Ascending aorta (tissue), 2 donors: ENCODE results near the gene CCNI. TPM values are rescaled to one million over a fixed set of nuclear protein-coding genes. Genes with fewer than 3 reads are reported as not detected.

Source experiments
- DNase-seq, 2 donors: peaks; one replicate each; pipeline ENCODE4 v3.0.0-alpha.2; 2019; ENCODE audit warnings: low spot score in 2 of 2
- H3K27ac ChIP-seq, 2 donors: fragments of 200-600 bp; sonication (generic); one replicate each; pipeline ENCODE4 v1.5.1; 2016 to 2017; ENCODE audit warnings: mild to moderate bottlenecking in 1 of 2
- H3K27me3 ChIP-seq: fragments of 200-600 bp; sonication (generic); one replicate; pipeline ENCODE4 v1.5.1; 2017
- H3K36me3 ChIP-seq, 2 donors: fragments of 200-600 bp; sonication (generic); one replicate each; pipeline ENCODE4 v1.5.1; 2016
- H3K4me1 ChIP-seq, 2 donors: fragments of 200-600 bp; sonication (generic); one replicate each; pipeline ENCODE4 v1.5.1; 2016 to 2017; ENCODE audit warnings: mild to moderate bottlenecking in 1 of 2
- H3K4me3 ChIP-seq, 2 donors: fragments of 200-600 bp; sonication (generic); one replicate each; pipeline ENCODE4 v1.5.1; 2016 to 2017; ENCODE audit warnings: mild to moderate bottlenecking in 1 of 2
- H3K9me3 ChIP-seq, 2 donors: fragments of 200-600 bp; sonication (generic); one replicate each; pipeline ENCODE4 v1.5.1; 2016
- CTCF ChIP-seq, 3 experiments: fragments of 200-600 bp in 2 of 3; fragments of 450-650 bp in 1 of 3; sonication (generic) in 2 of 3; IDR thresholded peaks; one replicate each; pipeline ENCODE4 v1.5.1; 2016 to 2019; ENCODE audit warnings: antibody characterized with exemption in 3 of 3, mild to moderate bottlenecking in 1 of 3, moderate library complexity in 1 of 3
- intact Hi-C: fragments of 100-400 bp; cut with DNase I; formaldehyde crosslinking; loops from one replicate; pipeline ENCODE4 v1.15.1; 2023
- total RNA-seq: library from RNA; depleted of rRNA; stranded (reverse); fragments of >200 nt; gene quantifications from one replicate; pipeline ENCODE4 v1.1.0, GENCODE V29; 2016

CCNI gene
- total RNA-seq, 1 donor from 2014 or later = 140 TPM

GRCh38 chr4:77026322-77026704, 49.5 kb downstream of the CCNI start:
- intact Hi-C loops = no loop called here
- Histone ChIP-seq H3K9me3 (no peaks in the 10 kb centered on the region), H3K36me3 (peaks cover 55 to 62% of the 10 kb centered on the region in 2 donors), H3K27ac (no peak overlapping the region), H3K4me3 (no peak overlapping the region), H3K4me1 (peaks cover 6 to 11% of the 10 kb centered on the region in 2 donors), H3K27me3 (no peaks in the 10 kb centered on the region)
- no peak for TF ChIP-seq CTCF (IDR thresholded peaks at IDR 0.05)
- DNase-seq = no peak

DNA sequence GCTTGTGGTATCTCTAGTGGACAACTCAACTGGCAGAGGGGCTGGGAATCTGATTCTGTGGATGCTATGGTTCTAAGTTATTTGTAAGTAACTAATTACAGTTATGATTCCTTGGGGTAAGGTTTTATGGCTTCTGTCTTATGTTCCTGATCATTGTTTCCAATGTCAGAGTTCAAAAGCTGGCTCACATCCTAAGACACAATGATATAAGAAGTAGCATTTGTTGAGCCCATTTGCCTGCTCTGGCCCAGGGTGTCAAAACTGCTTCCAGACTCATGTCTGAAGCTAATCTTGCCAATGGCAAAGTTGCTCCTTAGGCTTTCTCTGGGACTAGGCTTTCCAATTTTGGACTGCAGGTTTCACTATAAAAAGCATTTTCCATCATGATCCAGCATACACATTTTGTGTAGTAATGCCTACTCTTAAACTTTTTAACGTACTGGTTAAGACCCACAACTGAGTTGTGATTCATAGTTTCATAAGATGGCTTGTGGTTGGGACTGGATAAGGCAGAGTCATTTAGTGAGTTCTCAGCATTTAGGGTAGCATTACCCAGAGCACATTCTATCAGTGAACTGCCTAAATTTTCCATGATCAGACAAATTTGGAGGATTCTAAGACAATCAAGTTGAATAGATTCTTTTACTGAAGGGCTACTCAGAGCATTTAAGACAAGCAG, 50.0 kb downstream of the CCNI start:
- Histone ChIP-seq H3K27ac (no peak overlapping the region), H3K4me3 (no peak overlapping the region), H3K9me3 (no peaks in the 10 kb centered on the region), H3K27me3 (no peaks in the 10 kb centered on the region), H3K4me1 (peaks cover 6 to 14% of the 10 kb centered on the region in 2 donors), H3K36me3 (peaks cover 49 to 60% of the 10 kb centered on the region in 2 donors)
- DNase-seq = no peak
- intact Hi-C loops = no loop called here
- no peak for TF ChIP-seq CTCF (IDR thresholded peaks at IDR 0.05)

GRCh38 chr4:77023920-77024319, 51.9 kb downstream of the CCNI start:
- Histone ChIP-seq H3K36me3 (peaks cover 46 to 65% of the 10 kb centered on the region in 2 donors), H3K27ac (no peak overlapping the region), H3K4me1 (peaks cover 6 to 14% of the 10 kb centered on the region in 2 donors), H3K4me3 (no peak overlapping the region), H3K27me3 (no peaks in the 10 kb centered on the region), H3K9me3 (no peaks in the 10 kb centered on the region)
- intact Hi-C loops = no loop called here
- no peak for TF ChIP-seq CTCF (IDR thresholded peaks at IDR 0.05)
- no peak for DNase-seq

GRCh38 chr4:77022560-77023179, 53.1 kb downstream of the CCNI start:
- H3K9me3 ChIP-seq = no peaks in the 10 kb centered on the region
- TF ChIP-seq CTCF (IDR thresholded peaks at IDR 0.05) = no peak
- H3K36me3 ChIP-seq = peaks cover 41 to 57% of the 10 kb centered on the region in 2 donors
- intact Hi-C loops = no loop called here
- no peak overlapping the region for H3K4me3 ChIP-seq
- peaks cover 6 to 14% of the 10 kb centered on the region in 2 donors for H3K4me1 ChIP-seq
- DNase-seq = no peak
- peak overlapping the region in 1 of 2 donors; percentile 55 for H3K27ac ChIP-seq
- no peaks in the 10 kb centered on the region for H3K27me3 ChIP-seq

GRCh38 chr4:77021614-77022089, 54.1 kb downstream of the CCNI start:
- peak overlapping the region; percentile 55 for H3K27ac ChIP-seq
- peak in 1 of 2 donors; percentile 72 for DNase-seq
- peaks cover 6 to 14% of the 10 kb centered on the region in 2 donors for H3K4me1 ChIP-seq
- no peak for TF ChIP-seq CTCF (IDR thresholded peaks at IDR 0.05)
- intact Hi-C loops = no loop called here
- H3K36me3 ChIP-seq = peaks cover 35 to 60% of the 10 kb centered on the region in 2 donors
- no peaks in the 10 kb centered on the region for H3K9me3 ChIP-seq
- no peaks in the 10 kb centered on the region for H3K27me3 ChIP-seq
- no peak overlapping the region for H3K4me3 ChIP-seq
